ENCODE results near the gene LASP1. TPM values are rescaled to one million over a fixed set of nuclear protein-coding genes. Genes with fewer than 3 reads are reported as not detected.

Gene LASP1
- total RNA-seq, 4 donors from 2014 or later: 10.7 to 24.1 (median 20.5) TPM

DNA sequence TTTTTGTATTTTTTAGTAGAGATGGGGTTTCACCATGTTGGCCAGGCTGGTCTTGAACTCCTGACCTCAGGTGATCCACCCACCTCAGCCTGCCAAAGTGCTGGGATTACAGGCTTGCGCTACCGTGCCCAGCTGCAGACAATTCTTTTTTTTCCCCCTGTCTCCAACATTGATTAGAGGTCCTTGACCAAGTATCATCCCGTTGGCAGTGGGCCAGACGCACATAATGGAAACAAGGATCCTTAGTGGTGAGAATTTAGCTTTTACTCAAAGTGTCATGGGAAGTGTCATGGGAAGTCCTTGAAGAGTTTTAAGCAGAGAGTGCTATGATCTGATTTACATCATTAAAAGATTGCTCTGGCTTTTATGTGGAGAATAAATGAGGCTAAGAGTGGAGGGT lies 99.4 kb downstream of the LASP1 start:
- ATAC-seq: no peak

DNA sequence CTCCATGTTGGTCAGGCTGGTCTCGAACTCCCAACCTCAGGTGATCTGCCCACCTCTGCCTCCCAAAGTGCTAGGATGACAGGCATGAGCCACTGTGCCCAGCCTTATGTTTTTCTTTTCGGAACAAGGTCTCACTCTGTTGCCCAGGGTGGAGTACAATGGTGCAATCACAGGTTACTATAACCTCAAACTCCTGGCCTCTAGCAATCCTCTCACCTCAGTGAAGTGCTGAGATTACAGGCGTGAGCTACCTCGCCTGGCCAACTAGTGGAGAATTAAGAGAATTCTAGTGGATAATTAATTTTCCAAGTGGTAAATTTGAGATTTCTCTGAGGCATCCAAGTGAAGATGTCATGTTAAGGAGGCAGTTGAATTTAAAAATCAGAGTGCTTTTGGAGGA lies 100.3 kb downstream of the LASP1 start:
- in situ Hi-C loops (cut with MboI; ENCODE audit: low sequenced_read_pairs in 4 of 4) (no loop called here), intact Hi-C loops (cut with DNase I; ENCODE audit: low total_unique reads) (no loop called here)
- Histone ChIP-seq H3K9me3 (no peaks in the 10 kb centered on the region), H3K4me3 (no peak overlapping the region), H3K27ac (no peak overlapping the region), H3K4me1 (no peaks in the 10 kb centered on the region), H3K27me3 (no peaks in the 10 kb centered on the region), H3K36me3 (no peaks in the 10 kb centered on the region)
- TF ChIP-seq, protein P1, sequence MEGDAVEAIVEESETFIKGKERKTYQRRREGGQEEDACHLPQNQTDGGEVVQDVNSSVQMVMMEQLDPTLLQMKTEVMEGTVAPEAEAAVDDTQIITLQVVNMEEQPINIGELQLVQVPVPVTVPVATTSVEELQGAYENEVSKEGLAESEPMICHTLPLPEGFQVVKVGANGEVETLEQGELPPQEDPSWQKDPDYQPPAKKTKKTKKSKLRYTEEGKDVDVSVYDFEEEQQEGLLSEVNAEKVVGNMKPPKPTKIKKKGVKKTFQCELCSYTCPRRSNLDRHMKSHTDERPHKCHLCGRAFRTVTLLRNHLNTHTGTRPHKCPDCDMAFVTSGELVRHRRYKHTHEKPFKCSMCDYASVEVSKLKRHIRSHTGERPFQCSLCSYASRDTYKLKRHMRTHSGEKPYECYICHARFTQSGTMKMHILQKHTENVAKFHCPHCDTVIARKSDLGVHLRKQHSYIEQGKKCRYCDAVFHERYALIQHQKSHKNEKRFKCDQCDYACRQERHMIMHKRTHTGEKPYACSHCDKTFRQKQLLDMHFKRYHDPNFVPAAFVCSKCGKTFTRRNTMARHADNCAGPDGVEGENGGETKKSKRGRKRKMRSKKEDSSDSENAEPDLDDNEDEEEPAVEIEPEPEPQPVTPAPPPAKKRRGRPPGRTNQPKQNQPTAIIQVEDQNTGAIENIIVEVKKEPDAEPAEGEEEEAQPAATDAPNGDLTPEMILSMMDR (IDR thresholded peaks at IDR 0.05 in 4 of 5, conservative IDR thresholded peaks at IDR 0.05 in 1 of 5): no peak
- no peak for TF ChIP-seq POLR2A (IDR thresholded peaks at IDR 0.05)
- ATAC-seq (no peak), DNase-seq (no peak)

More for the DNA sequence above, 99.4 kb downstream of the LASP1 start:
- H3K4me3 ChIP-seq: no peak overlapping the region
- no peak for DNase-seq
- H3K27ac ChIP-seq: no peak overlapping the region
- no peaks in the 10 kb centered on the region for H3K36me3 ChIP-seq
- H3K27me3 ChIP-seq: no peaks in the 10 kb centered on the region
- H3K4me1 ChIP-seq: no peaks in the 10 kb centered on the region
- intact Hi-C loops (cut with DNase I; ENCODE audit: low total_unique reads) (no loop called here), in situ Hi-C loops (cut with MboI; ENCODE audit: low sequenced_read_pairs in 4 of 4) (no loop called here)
- TF ChIP-seq POLR2A (IDR thresholded peaks at IDR 0.05): no peak
- TF ChIP-seq, protein P1 (IDR thresholded peaks at IDR 0.05 in 4 of 5, conservative IDR thresholded peaks at IDR 0.05 in 1 of 5): no peak
- H3K9me3 ChIP-seq: no peaks in the 10 kb centered on the region

DNA sequence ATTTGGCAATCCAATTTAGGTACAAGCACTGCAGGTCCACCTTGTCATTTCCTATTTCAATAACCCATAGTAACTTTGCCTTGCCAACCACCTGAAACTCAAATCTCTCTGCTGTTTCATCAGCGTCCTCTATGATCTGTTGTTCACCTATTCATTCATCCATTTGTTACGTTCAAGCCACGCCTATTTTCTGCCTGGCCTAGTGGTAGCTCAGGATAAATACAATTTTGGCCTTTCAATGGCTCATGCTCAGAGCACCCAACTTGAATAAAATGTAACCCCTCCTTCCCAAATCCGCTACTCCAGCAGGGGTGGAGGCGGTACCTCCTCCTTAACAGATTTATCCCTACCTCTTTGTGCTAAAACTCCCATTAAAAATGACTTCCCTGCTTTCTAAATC lies 100.9 kb downstream of the LASP1 start:
- in situ Hi-C loops (cut with MboI; ENCODE audit: low sequenced_read_pairs in 4 of 4): no loop called here
- Histone ChIP-seq H3K9me3 (no peaks in the 10 kb centered on the region), H3K36me3 (no peaks in the 10 kb centered on the region), H3K4me1 (no peaks in the 10 kb centered on the region), H3K4me3 (no peak overlapping the region), H3K27ac (no peak overlapping the region), H3K27me3 (no peaks in the 10 kb centered on the region)
- no peak for DNase-seq
- no peak for ATAC-seq
- intact Hi-C loops (cut with DNase I; ENCODE audit: low total_unique reads): no loop called here
- no peak for TF ChIP-seq POLR2A (IDR thresholded peaks at IDR 0.05)
- TF ChIP-seq, protein P1 (IDR thresholded peaks at IDR 0.05 in 4 of 5, conservative IDR thresholded peaks at IDR 0.05 in 1 of 5): no peak

Small RNAs within 50 kb of the gene (microRNA-seq; reads per million reads assigned to microRNA genes)
- gene MIR4727 (ENCODE audit: borderline replicate concordance in 2 of 2) (0 to 2.4 reads per million in 2 donors), gene MIR6779 (ENCODE audit: borderline replicate concordance in 2 of 2) (0 reads per million in 2 donors)

Other genes starting within 250 kb of the LASP1 start
- gene EPOP, start 195.1 kb upstream of the LASP1 start, total RNA-seq: 1 to 10 TPM in 1 of 4 donors, under 1 TPM in 2, not detected in 1; 0.29 to 1.2 (median 0.75) TPM
- 10 to 100 TPM; 48.2 to 76.8 (median 56.3) TPM for gene MLLT6, start 164.8 kb upstream of the LASP1 start, total RNA-seq
- gene CISD3, start 139.7 kb upstream of the LASP1 start, total RNA-seq: 10 to 100 TPM; 10.0 to 25.8 (median 13.3) TPM
- 1 to 10 TPM; 1.3 to 4.0 (median 1.6) TPM for gene PCGF2, start 121.7 kb upstream of the LASP1 start, total RNA-seq
- gene PSMB3, start 117.3 kb upstream of the LASP1 start, total RNA-seq: 100 to 1,000 TPM; 211 to 334 (median 280) TPM
- gene PIP4K2B, start 70.5 kb upstream of the LASP1 start, total RNA-seq: 10 to 100 TPM; 57.2 to 97.0 (median 76.8) TPM
- gene CWC25, start 44.7 kb upstream of the LASP1 start, total RNA-seq: 10 to 100 TPM in 3 of 4 donors, 1 to 10 TPM in 1; 9.1 to 14.4 (median 12.3) TPM
- 1,000 to 10,000 TPM in 1 of 4 donors, 100 to 1,000 TPM in 3; 878 to 1,126 (median 955) TPM for gene RPL23, start 16.3 kb upstream of the LASP1 start, total RNA-seq
- not detected for gene FBXO47, start 97.3 kb downstream of the LASP1 start, total RNA-seq